ENCODE results near the gene PRR7. TPM values are rescaled to one million over a fixed set of nuclear protein-coding genes. Genes with fewer than 3 reads are reported as not detected.
"Not testable (repeated sequence)": the region's sequence is repeated elsewhere in the genome, so short reads cannot be mapped to it uniquely, and the experiment has no call there.

PRR7 gene
- total RNA-seq, 1 donor from 2014 or later = 1.7 TPM

GRCh38 chr5:177483994-177484901 lies 37.6 kb downstream of the PRR7 start:
- no peak for TF ChIP-seq CTCF (IDR thresholded peaks at IDR 0.05)
- DNase-seq (no peak), ATAC-seq (no peak)
- Histone ChIP-seq H3K36me3 (peaks cover 58% of the 10 kb centered on the region), H3K27ac (no peak overlapping the region), H3K9me3 (no peaks in the 10 kb centered on the region), H3K4me3 (no peak overlapping the region), H3K4me1 (peaks cover 11% of the 10 kb centered on the region), H3K27me3 (ENCODE audit: low read depth) (no peaks in the 10 kb centered on the region)
- intact Hi-C loops (cut with DNase I) = no loop called here

- intact Hi-C loops (cut with DNase I) = no loop called here
- H3K27me3 ChIP-seq (ENCODE audit: low read depth) = no peaks in the 10 kb centered on the region
- H3K36me3 ChIP-seq = peaks cover 66% of the 10 kb centered on the region
- TF ChIP-seq CTCF (IDR thresholded peaks at IDR 0.05) = no peak
- H3K4me3 ChIP-seq = no peak overlapping the region
- ATAC-seq (no peak), DNase-seq (no peak)
- no peaks in the 10 kb centered on the region for H3K9me3 ChIP-seq
- H3K4me1 ChIP-seq = peaks cover 4% of the 10 kb centered on the region
- H3K27ac ChIP-seq = no peak overlapping the region
These were observed 38.4 kb downstream of the PRR7 start for GRCh38 chr5:177484902-177485549.

- ATAC-seq; H3K27me3 ChIP-seq (ENCODE audit: low read depth); DNase-seq; H3K4me1 ChIP-seq; H3K9me3 ChIP-seq; intact Hi-C loops (cut with DNase I); H3K27ac ChIP-seq; H3K4me3 ChIP-seq: not testable (repeated sequence)
- H3K36me3 ChIP-seq = peaks cover 71% of the 10 kb centered on the region
These were observed 39.1 kb downstream of the PRR7 start for GRCh38 chr5:177485753-177486152.

GRCh38 chr5:177486256-177486655 lies 39.6 kb downstream of the PRR7 start:
- H3K27me3 ChIP-seq (ENCODE audit: low read depth) = no peaks in the 10 kb centered on the region
- H3K9me3 ChIP-seq = no peaks in the 10 kb centered on the region
- DNase-seq (no peak), ATAC-seq (no peak)
- H3K27ac ChIP-seq = no peak overlapping the region
- no peak overlapping the region for H3K4me3 ChIP-seq
- H3K4me1 ChIP-seq = no peaks in the 10 kb centered on the region
- H3K36me3 ChIP-seq = peaks cover 76% of the 10 kb centered on the region
- intact Hi-C loops (cut with DNase I) = no loop called here
- no peak for TF ChIP-seq CTCF (IDR thresholded peaks at IDR 0.05)

- H3K4me1 ChIP-seq = no peaks in the 10 kb centered on the region
- ATAC-seq (no peak), DNase-seq (no peak)
- H3K27me3 ChIP-seq (ENCODE audit: low read depth) = no peaks in the 10 kb centered on the region
- H3K36me3 ChIP-seq = peaks cover 80% of the 10 kb centered on the region
- H3K9me3 ChIP-seq = no peaks in the 10 kb centered on the region
- intact Hi-C loops (cut with DNase I) = no loop called here
- TF ChIP-seq CTCF (IDR thresholded peaks at IDR 0.05) = no peak
- no peak overlapping the region for H3K27ac ChIP-seq
- H3K4me3 ChIP-seq = no peak overlapping the region
These were observed 40.5 kb downstream of the PRR7 start for GRCh38 chr5:177487144-177487543.

GRCh38 chr5:177487975-177488374 lies 41.4 kb downstream of the PRR7 start:
- Histone ChIP-seq H3K36me3 (peaks cover 79% of the 10 kb centered on the region), H3K4me1 (peaks cover under 1% of the 10 kb centered on the region), H3K27ac (no peak overlapping the region), H3K4me3 (no peak overlapping the region), H3K9me3 (no peaks in the 10 kb centered on the region), H3K27me3 (ENCODE audit: low read depth) (no peaks in the 10 kb centered on the region)
- intact Hi-C loops (cut with DNase I) = no loop called here
- DNase-seq = no peak
- no peak for ATAC-seq
- TF ChIP-seq CTCF (IDR thresholded peaks at IDR 0.05) = no peak

Data from lower lobe of right lung (tissue), 2 donors.